GM21381 (cell line): ENCODE data around the gene RFXANK.
"Not testable (repeated sequence)": the region's sequence is repeated elsewhere in the genome, so short reads cannot be mapped to it uniquely, and the experiment has no call there.

Source experiments
- ATAC-seq: cut with Tn5 transposase; IDR thresholded peaks from one replicate; pipeline ENCODE4 v1.9.1; 2021; ENCODE audit warnings: mild to moderate bottlenecking, moderate library complexity; ENCODE audit not compliant: unreplicated experiment

Gene RFXANK

DNA sequence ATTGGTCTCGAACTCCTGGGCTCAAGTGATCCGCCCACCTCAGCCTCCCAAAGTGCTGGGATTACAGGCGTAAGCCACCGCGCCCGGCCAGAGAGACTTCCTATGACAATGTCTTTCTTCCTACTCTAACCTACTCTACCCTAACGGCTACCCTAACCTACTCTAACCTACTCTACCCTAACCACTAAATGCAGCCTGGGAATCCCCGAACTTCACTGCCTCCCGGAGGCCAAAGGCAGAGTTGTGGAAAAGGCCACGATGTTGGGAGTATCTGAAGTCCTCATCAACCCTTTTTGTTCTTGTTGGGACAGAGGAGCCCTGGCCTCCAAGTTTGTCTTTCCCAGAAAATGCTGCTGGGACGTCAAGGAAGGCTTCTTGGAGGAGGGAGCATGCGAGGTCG, 12.1 kb downstream of the RFXANK start:
- ATAC-seq = no peak

DNA sequence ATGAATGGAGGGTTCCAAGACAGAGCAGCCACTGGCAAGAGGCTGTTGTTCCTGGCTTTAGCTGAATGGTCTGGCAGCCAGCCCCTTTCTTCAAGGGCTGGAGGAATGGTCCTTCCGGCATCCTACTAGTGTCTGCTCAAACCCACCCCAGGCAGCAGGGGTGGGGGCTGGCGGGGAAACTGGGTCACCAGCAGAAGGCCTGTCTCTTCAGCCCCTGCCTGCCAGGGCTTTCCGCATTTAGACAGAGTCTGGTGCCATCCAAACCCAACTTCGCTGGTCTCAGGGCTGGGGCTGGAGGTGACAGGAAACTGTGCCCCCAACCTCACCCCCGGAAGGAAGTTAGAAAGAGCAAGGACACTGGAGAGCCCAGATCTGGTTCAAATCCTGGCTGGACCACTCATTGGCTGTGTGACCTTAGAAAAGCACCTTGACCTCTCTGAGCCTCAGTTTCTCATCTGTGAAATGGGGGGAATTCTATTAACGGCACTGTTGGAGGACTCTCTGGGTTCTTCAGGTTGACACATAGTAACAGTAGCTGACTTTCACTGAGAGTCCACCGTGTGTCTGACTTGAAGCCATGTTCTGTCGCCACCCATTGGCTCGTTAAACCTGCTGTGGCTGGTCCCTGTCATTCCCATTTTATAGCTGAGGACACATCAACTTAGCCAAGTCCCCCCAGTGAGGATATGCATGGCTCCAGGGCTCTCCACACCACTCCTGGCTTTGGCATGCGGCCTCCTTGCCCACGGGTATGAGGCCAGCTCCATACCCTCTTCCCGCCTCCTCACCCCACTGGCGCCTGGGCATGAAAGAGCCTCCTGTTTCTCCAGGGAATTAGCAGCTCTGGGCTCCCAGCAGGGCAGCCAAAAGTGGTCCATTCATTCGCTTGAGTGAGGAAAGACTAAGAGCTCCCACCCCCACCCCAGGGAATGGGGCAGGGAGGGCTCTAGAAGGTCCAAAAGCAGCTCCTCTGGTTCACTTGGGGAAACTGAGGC, 13.7 kb downstream of the RFXANK start:
- ATAC-seq = no peak

DNA sequence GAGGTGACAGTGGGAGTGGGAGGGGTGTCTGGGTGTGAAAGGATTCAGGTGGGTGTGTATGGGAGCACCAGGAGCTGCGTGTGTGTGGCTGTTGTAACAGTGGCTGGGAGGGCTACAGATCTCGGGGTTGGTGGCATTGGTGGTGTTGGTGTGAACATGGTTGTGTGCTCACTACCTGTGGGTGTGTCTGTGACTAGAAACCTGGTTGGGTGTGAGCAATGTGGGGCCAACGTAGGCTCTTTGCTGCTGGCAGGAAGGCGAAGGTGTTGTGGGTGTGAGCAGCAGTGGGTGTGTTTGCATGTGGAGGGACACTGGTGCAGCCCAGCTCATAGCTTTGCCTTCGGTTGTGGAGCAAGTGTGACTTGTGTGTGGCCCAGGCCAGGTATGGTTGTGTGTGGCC, 14.9 kb downstream of the RFXANK start:
- ATAC-seq = no peak

DNA sequence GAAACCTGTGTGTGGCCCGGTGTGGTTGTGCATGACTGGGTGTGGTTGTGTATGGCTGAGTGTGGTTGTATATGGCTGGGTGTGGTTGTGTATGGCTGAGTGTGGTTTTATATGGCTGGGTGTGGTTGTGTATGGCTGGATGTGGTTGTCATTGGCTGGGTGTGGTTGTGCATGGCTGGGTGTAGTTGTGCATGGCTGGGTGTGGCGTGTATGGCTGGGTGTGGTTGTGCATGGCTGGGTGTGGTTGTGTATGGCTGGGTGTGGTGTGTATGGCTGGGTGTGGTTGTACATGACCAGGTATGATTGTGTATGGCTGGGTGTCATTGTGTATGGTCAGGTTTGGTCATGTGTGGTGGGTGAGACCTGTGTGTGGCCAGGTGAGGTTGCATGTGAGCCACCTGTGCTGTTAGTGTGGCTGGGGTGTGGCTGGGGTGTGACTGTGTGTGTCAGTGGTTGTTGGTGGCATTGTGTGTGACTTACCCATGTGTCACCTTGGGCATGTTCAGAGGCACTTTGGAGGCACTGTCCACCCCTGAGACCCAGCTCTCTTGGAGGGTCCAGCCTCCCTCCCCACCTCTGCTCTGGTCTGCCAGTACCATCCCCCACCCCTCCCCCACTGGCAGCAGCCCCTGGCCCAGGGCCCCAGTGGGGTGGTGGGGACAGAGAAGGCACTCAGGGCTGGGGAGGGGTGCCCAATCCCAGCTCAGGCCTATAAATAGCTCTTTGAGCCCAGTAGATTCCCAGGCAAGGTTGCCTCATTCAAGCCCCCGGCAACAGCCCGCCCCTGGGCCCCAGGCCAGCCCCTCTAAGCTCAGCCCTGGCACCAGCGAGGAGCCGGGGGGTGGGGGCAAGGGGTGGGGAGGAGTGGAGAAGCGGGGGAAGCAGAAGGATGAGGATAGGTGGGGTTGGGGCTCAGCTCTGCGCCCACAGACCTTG, 15.8 kb downstream of the RFXANK start:
- no peak for ATAC-seq

DNA sequence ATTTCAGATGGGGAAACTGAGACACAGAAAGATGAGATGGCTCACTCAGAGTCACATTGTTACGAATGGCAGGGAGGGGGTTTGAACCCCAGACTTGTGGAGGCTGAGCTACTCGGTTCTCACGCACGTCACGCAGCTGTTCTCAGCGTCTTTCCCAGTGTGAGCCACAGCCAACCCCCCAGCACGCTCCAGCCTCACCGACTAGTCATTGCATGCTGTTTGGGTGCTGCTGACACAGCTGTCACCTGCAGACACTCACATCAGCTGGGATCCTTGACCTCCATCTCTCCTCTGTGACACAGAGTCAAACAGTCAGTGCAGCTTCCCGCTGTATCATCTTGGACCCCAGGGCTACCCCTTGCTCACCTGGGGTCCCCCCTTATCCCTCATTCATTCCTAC, 17.3 kb downstream of the RFXANK start:
- ATAC-seq = no peak

DNA sequence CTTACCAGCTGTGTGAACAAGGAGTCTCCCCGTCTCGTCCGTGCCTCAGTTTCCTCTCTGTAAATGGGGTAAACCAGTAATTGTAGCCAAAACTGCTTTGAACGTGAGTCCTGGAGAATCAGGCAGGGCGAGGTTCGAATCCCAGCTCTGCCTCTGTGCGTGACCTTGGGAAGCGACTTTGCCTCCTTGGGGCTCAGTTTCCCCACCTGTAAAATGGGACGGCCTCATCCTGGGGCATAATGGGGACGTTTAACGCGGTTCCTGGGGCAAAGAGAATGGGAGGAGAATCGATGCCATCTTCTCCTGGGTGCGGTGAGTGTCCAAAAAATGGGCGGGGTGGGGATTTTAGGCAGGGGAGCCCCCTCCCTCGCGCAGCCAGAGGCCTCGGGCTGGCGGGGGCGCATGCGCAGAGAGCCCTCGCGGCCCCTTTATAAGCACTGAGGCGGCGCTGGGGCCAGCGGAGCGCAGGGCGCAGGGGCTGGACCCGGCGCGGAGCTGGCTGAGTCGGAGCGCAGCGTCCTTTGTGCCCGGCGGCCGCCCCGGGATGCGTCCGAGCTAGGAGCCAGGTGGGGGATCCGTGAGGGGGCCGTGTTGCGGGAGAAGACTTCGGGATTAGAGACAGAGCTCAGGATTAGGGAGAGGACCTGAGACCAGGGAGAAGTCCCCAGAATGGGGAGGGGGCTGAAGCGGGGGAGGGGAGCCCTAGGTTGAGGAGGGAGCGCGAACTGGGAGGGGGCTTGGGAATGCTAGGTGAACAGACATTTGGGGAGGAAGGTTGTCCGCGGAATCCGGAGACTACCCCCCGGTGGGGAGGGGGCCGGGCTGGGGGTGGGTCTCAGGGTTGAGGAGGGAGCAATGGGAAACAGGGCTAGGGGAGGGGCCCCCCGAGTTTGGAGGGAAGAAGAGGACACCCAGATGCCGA, 19.7 kb downstream of the RFXANK start, which contains the start of gene NCAN:
Gene NCAN (plus strand): TSS at position 460 of the 922 bp plus-strand sequence. CDS start 4,996 bp downstream, outside the sequence.
- no peak for ATAC-seq

DNA sequence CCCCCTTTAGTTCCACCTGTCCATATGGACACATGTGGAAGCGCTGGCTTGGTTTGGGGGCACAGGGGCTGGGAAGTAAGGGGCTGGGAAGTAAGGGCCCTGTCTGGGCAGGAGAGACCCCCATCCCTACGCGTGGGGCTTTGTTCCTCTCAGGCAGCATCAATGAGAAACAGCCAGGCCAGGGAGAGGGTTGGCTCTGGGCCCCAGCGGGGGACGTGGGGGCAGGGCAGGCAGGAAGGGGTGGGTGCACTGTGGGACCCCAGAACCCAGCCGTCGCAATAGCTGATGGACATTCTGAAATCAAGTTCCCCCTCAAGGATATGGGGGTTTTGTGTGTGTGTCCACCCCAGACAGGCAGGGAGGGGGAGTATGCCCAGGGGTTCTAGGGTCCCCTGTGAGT, 20.9 kb downstream of the RFXANK start:
- ATAC-seq = no peak

DNA sequence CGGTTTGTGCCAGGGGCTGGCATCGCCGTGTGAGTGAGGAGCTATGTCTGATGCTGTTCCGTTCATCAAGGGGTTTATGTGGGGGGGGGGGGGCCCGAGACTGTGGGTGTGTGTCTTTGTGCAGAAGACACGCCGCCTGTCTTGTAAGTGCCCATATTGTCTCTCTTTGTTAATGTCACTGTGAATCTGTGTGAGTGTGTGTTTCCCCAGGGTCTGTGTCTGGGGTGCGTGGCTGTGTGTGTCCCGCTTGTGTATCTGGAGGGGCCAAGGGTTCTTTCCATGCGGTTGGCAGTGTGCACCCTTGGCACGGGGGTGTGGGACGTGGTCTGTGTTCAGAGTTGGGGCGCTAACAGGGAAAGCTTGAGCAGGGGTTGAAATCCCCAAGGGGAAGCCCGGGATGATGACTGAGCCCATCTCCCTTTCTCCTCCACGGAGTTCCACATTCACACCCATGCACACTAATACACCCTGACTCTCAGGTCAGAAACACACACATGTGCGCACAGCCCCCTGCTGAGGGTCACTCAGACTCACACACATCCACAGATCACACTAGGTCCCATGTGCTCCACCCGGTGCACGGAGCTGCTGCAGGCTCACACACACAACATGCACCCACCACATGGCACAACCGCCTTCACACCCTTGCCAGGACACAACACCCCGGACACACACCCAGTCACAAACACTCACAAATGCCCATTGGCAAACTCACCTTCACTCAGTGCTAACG, 21.5 kb downstream of the RFXANK start:
- no peak for ATAC-seq

DNA sequence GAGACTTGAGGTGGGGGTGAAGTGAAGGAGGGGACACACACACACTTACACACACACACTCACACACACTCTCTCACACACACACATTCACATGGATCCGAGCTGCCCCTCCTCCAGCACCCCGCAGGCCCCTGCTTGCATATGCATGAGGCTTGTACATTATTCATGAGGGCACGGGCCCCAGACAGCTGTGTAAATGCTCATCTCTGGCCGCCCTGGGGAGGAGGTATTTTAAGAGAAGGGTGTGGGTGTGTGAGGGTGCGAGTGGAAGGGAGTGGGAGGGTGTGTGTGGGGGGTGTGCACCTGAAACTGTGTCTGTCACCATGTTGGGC, 22.1 kb downstream of the RFXANK start:
- no peak for ATAC-seq

DNA sequence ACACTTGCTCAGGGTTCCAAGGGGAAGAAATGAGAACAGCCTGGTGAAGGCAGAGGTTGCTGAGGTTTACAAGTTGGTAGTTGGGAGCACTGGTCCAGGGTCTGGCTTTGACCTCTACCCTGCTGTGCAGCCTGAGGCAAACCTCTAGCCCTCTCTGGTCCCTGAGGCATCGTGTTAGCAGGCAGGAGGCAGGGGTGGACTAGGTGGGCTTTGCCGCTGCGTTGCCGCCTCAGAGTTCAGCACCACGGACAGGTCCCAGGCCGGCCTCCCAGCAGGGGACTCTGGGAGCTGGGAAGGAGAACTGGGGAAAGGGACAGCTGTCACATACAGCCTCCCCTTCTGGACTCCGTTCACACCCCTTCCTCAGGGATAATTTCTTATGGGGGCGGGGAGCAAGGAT, 22.8 kb downstream of the RFXANK start:
- ATAC-seq = no peak

DNA sequence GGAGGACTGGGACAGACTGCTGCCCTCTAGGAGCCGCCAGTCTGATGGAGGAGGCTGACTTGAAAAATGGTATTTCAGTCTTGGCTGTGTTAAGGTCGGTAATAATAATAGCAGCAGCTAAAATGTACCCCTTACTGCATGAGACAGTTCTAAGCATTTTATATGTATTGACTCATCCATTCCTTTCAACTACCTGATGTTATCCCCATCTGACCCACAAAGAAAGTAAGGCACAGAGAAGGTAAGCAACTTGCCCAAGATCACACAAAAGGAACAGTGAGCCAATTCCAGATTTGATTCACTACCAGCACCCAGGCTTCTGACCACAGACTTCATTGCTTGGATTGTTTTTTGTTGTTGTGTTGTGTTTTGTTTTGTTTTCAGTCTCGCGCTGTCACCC, 23.7 kb downstream of the RFXANK start:
- ATAC-seq = no peak

DNA sequence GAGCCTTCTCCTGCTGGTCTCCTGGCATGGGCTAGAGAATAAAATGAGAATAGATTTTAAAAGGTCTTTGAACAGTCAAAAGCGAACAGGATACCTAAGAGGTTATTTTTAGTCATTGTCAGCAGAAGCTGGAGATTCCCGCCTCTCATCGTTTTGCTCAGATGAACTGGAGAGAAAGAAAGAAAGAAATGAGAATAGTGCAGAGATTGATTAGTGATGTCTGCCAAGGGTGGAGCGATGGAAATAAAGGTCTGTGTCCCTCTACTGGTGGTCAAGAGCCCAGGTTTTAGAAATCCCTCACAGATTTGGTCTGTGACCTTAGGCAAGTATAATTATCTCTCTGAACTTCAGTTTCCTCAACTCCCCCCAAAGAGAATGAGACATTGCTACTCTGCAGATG, 25.0 kb downstream of the RFXANK start:
- ATAC-seq = no peak

DNA sequence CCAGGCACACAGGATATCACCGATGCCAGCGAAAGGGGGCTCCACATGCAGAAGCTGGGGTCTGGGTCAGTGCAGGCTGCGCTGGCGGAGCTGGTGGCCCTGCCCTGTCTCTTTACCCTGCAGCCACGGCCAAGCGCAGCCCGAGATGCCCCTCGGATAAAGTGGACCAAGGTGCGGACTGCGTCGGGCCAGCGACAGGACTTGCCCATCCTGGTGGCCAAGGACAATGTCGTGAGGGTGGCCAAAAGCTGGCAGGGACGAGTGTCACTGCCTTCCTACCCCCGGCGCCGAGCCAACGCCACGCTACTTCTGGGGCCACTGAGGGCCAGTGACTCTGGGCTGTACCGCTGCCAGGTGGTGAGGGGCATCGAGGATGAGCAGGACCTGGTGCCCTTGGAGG, 26.9 kb downstream of the RFXANK start:
- no peak for ATAC-seq

DNA sequence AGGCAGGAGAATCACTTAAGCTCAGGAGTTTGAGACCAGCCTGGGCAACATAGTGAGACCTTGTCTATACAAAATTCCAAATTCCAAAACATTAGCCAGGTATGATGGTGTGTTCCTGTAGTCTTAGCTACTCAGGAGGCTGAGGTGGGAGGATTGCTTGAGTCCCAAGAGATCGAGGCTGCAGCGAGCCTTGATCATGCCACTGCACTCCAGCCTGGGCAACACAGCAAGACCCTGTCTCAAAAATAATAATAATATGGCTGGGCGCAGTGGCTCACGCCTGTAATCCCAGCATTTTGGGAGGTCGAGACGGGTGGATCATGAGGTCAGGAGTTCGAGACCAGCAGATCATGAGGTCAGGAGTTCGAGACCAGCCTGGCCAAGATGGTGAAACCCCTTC, 28.9 kb downstream of the RFXANK start:
- not testable (repeated sequence) for ATAC-seq

DNA sequence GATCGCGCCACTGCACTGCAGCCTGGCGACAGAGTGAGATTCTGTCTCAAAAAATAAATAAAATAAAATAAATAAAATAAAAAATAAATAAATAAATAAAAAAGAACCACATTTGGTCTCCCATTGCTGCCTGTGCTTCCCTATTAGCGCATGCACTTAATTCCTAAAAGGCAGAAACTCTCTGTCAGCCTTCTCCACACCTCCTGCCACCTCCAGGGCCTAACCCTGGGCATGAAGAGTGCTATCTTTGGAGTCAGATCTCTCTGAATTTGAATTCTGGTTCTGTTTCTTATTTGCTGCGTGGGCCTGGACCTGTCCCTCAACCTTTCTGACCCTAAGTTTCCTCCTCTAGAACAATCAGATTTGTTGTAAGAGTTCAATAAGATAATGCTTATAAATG, 31.0 kb downstream of the RFXANK start:
- no peak for ATAC-seq

DNA sequence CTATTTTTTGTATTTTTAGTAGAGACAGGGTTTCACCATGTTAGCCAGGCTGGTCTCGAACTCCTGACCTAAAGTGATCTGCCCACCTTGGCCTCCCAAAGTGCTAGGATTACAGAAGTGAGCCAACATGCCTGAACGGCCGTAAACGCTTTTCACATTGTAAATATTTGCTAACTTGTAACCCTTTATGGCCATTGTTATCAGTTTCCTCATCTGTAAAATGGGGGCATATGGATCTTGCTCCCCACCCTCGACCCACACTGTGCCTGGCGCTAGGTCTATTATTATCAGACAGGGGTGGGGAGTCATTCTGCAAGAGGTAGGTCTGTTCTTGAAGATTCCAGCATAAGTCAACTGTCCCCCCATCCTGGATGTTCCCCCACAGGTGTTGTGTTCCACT, 31.6 kb downstream of the RFXANK start:
- no peak for ATAC-seq

DNA sequence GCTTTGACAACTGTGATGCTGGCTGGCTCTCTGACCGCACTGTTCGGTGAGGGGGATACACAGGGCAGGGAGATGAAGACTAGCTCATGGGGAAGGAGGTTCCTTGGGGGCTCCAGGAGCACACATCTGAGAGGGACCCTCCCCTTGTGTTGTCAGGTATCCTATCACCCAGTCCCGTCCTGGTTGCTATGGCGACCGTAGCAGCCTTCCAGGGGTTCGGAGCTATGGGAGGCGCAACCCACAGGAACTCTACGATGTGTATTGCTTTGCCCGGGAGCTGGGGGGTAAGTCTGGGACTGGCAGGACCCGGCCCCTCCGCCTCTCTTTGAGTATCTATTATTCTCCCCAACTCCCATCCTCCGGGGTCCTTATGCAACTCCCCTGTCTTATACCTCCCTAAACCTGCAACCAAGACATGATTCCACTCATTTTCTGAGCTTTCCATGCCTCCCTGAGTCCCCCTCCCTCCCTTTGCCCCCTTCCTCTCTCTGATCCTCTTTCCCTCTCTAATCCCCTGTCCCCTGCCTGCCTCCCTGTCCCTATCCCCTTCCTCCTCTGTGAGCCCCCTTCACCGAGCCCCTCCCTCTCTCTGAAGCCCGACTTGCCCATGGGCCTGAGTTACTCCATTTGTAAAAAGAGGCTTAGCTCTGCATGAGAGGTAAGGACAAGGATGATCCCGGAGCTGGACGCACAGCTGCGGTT, 32.2 kb downstream of the RFXANK start:
- ATAC-seq = no peak

DNA sequence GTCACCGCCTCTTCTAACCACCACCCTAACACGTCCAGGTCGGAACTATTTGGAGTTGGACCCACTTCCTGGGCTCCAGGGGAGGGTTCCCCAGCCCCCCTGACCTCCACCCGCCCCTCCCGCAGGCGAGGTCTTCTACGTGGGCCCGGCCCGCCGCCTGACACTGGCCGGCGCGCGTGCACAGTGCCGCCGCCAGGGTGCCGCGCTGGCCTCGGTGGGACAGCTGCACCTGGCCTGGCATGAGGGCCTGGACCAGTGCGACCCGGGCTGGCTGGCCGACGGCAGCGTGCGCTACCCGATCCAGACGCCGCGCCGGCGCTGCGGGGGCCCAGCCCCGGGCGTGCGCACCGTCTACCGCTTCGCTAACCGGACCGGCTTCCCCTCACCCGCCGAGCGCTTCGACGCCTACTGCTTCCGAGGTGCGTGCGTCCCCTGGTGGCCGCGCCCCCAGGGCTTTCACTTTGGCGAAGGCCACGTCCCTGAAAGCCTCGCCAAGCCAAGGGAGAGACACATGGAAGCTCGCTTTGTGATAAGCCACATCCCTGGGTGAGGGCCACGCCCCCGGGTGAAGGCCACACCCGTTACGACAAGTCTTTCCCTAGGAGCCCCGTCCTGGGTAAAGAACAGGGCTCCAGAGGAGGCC, 32.9 kb downstream of the RFXANK start:
- no peak for ATAC-seq

DNA sequence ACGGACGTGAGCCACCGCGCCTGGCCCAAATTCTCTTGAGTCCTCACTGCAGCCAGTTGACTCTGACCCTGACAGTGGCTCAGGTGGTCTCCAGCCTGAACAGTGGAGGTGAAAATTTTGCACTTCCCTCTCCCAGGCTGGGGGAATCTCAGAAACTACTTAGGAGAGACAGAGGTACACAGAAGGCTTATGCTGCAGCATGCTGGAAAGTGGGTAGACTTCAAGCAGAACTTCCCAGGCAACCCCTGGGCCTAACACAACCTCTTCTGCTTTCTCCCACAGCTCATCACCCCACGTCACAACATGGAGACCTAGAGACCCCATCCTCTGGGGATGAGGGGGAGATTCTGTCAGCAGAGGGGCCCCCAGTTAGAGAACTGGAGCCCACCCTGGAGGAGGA, 34.1 kb downstream of the RFXANK start:
- no peak for ATAC-seq
